ENCODE data around the gene CFP.

Gene CFP

DNA sequence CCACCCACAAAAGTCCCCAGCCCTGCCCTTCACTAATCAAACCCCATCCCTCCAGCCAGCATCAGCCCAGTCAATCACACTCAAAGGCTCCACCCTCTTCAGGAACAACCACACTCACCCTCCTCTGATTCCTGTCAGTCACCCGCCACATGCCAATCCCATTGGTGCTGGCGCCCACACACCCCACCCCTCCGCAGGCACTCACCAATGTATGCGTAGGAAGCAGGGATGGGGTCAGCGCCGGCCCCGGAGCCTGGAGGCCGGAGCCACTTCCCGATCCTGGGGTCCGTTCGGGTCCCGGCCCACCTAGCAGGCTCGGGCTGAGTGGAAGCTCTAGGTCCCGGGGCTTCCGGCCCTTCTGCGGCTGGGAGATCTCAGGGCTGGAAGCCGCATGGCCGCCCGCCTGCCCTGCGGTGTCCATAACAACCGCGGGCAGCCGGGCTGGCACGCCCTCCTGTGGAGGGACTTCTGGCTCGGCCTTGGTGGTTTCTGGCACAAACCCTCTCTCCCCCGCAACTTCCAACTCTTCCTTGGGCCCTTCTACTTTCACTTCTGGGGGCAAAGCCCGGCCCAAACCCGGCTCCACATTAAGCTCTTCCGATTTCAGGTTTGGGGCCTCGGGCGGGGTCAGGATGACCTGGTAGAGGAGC is 7.9 kb upstream of the CFP start:
- DNase-seq (ENCODE audit: low read depth in 3 of 3) = no peak

GRCh38 chrX:47634871-47635575 is 5.3 kb upstream of the CFP start:
- DNase-seq (ENCODE audit: low read depth in 3 of 3) = no peak

- DNase-seq (ENCODE audit: low read depth in 3 of 3) = no peak
These were observed 4.2 kb upstream of the CFP start for GRCh38 chrX:47633689-47634590.

DNA sequence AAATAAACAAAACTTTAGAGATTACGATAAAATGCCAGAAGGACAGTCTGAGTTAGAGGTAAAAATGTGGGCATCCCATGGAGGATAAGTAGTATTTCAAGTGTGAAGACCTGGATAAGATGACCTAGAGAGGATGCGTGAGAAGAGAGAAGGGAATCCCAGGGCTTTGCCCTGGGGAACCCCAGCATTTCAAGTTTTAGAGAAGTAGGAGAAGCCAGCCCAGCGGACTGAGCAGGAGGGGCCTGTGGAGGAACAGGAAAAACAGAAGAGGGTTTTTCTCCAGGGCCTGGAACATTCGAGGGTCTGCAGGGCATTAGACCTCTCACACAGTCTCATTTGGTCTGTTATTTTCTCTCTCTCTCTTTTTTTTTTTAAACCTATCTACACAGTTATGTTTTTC is 2.9 kb upstream of the CFP start:
- DNase-seq (ENCODE audit: low read depth in 3 of 3) = no peak

DNA sequence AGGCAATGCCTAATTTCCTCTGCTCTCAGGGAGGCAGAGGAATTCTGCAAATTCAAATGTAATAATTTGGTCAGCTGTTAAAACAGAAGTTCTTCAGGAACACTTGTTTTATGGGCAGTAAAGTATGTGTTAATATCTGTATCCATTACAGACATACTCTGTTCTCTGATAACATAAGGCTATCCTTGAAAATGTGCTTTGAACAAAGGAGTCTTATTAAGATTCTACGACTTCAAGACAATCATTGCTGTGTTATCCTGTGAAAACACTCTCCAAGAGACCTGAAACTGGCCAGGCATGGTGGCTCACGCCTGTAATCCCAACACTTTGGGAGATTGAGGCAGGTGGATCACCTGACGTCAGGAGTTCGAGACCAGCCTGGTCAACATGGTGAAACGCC is 1.9 kb upstream of the CFP start:
- no peak for DNase-seq (ENCODE audit: low read depth in 3 of 3)

GRCh38 chrX:47628982-47629381 is 748 bp downstream of the CFP start:
- no peak for DNase-seq (ENCODE audit: low read depth in 3 of 3)

GRCh38 chrX:47625365-47625764 is 4.4 kb downstream of the CFP start:
- DNase-seq (ENCODE audit: low read depth in 3 of 3) = no peak

DNA sequence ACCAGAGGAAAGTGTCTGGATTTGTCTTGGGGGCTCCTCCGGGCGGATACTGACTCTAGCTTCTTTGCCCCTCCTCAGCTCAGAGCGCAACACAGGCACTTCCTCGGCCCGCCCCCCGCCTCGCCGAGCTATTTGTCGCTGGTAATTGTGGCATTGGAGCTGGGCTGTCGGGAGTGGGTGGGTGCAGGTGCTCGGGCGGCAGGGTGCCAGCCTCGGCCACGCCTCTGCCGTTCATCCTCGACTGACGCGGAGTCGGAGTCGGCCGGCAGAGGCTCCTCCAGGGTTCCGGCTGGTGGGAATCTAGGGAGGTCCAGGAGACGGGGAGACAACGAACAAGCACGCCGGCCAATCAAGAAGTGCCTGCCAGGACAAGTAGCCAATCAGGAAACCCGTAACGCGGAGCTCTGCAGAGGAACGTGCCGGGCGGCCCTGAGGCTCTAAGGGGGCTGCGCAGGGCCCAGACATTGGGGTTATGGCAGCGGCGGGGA is 6.1 kb downstream of the CFP start:
- DNase-seq (ENCODE audit: low read depth in 3 of 3) = no peak

DNA sequence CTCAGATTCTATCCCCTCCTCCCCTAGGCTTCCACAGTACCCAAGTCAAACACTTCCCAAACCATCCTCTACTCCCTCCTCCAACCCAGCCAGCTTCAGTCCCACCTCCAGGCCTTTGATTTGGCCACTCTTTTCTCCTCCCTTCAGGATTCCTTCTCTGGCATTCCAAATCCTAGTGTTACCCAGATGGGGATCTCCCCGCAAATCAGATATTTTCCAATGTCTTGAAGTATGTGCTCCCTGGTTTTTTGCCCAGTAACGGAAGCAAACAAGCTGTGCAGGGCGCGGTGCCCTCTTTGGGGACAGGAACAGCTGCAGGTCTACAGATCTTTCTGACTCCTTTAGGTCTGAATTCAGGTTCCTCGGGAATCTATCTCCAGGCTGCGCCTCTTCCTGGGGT is 7.9 kb downstream of the CFP start:
- DNase-seq (ENCODE audit: low read depth in 3 of 3) = no peak

DNA sequence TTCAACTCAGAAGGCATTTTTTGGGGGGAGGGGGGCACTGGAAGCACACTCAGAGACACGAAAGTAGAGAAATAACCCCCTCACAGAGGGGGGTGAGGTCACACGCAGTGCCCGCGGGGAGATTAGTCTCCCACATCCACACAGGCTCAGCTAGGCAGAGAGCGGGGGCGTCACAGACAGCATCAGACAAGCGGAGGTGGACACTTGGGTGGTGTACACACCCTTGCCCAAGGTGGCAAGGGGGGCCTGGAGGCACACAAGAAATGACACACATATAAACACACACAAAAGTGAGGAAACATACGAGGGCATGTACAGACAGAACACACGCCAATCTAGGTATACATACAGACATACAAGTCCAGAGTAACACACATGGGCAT is 9.4 kb downstream of the CFP start:
- DNase-seq (ENCODE audit: low read depth in 3 of 3) = no peak

DNA sequence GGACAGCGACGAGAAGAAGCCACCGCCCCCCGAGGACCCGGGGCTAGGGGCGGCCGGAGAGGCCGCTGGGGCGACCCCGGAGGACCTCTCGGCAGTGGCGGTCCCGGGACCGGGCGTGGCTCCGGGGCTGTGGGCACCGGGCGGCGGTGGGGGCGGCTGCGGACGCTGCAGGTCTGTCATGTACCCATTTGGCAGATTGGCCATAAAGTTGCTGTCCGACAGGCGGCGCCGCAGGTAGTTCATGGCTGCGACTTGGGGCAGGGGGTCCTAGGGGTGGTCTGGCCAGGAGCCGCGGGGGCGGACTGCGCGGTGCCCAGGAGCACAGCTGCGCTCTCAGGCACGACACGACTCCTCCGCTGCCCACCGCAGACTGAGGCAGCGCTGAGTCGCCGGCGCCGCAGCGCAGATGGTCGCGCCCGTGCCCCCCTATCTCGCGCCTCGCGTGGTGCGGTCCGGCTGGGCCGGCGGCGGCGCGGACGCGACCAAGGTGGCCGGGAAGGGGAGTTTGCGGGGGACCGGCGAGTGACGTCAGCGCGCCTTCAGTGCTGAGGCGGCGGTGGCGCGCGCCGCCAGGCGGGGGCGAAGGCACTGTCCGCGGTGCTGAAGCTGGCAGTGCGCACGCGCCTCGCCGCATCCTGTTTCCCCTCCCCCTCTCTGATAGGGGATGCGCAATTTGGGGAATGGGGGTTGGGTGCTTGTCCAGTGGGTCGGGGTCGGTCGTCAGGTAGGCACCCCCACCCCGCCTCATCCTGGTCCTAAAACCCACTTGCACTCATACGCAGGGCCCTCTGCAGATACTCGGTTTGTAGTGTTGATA is 10.0 kb downstream of the CFP start, which contains the start of gene SYN1:
SYN1 (minus strand) TSS at position 372 of the 817 bp plus-strand sequence; CDS start at position 243, 129 bp downstream.
- DNase-seq (ENCODE audit: low read depth in 3 of 3) = peak; percentile 60 to 68 (median 66)

DNA sequence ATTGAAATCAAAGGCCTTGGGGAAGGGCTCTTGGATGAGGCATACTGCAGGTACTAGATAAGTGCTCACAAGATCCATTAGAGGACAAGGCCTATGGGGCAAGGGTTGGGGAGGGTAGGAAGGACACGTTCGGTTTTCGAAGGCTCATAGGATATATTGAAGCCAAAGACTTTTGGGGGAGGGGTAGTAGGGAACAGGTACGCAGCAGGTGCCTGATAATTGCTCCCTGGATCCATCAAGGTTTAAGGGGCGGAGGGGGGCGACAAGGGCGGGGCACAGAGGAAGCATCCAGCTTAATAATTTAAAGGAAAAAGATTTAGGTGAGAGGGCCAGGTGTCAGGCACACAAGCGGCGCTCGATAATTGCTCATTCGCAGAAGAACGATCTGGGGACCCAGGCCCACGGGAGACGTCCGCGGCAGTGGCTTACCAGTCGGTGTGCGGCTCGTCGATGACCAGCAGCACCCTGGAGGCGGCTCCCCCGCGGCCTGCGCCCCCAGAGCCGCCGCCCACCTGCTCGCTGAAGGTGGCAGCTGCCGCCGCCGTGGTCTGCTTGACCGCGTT is 10.7 kb downstream of the CFP start:
- DNase-seq (ENCODE audit: low read depth in 3 of 3) = no peak

DNA sequence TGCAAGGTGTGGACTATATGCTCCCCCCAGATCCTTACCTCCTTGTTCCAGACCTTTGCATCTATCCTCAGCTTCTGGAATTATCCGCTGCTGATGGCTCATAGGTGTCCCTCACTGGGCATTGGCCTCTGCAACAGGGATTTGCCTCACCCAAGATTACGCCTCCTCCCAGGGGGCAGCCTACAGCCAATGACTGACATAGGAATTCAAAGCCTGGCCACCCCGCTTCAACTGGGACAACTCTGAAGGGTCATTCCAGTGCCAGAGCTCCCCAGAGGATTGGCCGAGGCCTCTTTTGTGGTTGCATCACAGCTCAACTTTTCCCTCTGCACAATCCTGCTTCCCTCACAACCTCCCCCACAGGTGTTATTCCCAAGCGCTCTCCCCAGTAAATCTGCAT is 15.1 kb downstream of the CFP start:
- DNase-seq (ENCODE audit: low read depth in 3 of 3) = no peak

- no peak for DNase-seq (ENCODE audit: low read depth in 3 of 3)
These were observed 16.6 kb downstream of the CFP start for GRCh38 chrX:47613082-47613481.

DNA sequence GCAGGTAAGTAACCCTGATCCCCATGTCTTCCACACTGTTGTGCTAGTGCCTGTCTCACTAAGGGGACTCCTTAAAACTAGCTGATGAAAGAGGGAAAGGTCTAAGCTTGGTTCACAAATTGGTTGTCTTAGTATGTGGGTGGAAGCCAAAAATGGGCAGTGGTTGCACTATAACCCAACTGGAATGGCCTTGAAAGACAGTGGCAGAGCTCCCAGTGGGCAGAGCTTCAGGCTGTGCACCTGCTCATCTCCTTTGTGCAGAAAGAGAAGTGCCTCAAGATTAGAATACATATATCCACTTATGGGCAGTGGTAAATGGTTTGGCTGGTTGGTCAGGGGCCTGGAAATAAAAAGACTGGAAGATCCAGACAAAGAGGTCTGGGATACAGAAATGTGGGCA is 17.3 kb downstream of the CFP start:
- DNase-seq (ENCODE audit: low read depth in 3 of 3) = no peak

GRCh38 chrX:47611926-47612325 is 17.8 kb downstream of the CFP start:
- DNase-seq (ENCODE audit: low read depth in 3 of 3) = no peak

- DNase-seq (ENCODE audit: low read depth in 3 of 3) = no peak
These were observed 18.2 kb downstream of the CFP start for GRCh38 chrX:47611489-47611888.

GRCh38 chrX:47610511-47610910 is 19.2 kb downstream of the CFP start:
- DNase-seq (ENCODE audit: low read depth in 3 of 3) = no peak

GRCh38 chrX:47608130-47608810 is 21.5 kb downstream of the CFP start:
- DNase-seq (ENCODE audit: low read depth in 3 of 3) = no peak

- no peak for DNase-seq (ENCODE audit: low read depth in 3 of 3)
These were observed 22.6 kb downstream of the CFP start for GRCh38 chrX:47607091-47607490.

DNA sequence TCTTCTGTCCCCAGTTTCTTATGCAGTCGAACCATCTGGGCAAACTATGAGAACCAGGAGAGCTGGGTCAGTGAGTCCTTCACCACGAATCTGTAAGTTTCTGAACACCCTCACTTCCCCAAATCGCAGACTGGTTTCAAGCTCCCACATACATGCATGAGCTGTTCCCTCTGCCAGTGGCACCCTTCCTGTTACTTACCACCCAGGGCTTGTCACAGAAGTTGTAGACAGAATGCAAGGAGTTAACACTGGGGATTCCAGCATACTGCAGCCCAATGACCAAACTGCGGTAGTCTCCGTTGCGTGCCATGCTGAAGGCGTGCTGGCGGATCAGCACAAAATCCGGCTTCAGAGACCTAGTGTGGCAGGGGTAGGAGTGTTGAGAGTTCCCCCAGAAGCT is 24.7 kb downstream of the CFP start:
- DNase-seq (ENCODE audit: low read depth in 3 of 3) = no peak

Measured in stimulated activated CD4-positive, alpha-beta T cell treated with anti-CD3 and anti-CD28 coated beads, TNF-alpha, amount 100 ng/mL, for 48 hours (primary cell).